Measurements from ENCODE around the gene BBS2.

- TF ChIP-seq ZFP30 (CRISPR knock-in tag; IDR thresholded peaks at IDR 0.05): no peak
- TF ChIP-seq GLIS3 (CRISPR knock-in tag; IDR thresholded peaks at IDR 0.05): no peak
- no peak for TF ChIP-seq PPARA (CRISPR knock-in tag; IDR thresholded peaks at IDR 0.05; ENCODE audit: borderline replicate concordance)
- TF ChIP-seq RARB (CRISPR knock-in tag; IDR thresholded peaks at IDR 0.05): no peak
- no peak for TF ChIP-seq ZC3H10 (CRISPR knock-in tag; IDR thresholded peaks at IDR 0.05)
- no peak for TF ChIP-seq PATZ1 (CRISPR knock-in tag; IDR thresholded peaks at IDR 0.05; ENCODE audit: borderline replicate concordance)
- TF ChIP-seq ISL1 (CRISPR knock-in tag; IDR thresholded peaks at IDR 0.05): no peak
- TF ChIP-seq ESRRG (CRISPR knock-in tag; IDR thresholded peaks at IDR 0.05): no peak
- no peak for TF ChIP-seq ARNTL (CRISPR knock-in tag; IDR thresholded peaks at IDR 0.05; ENCODE audit: borderline replicate concordance, low read depth)
- no peak for TF ChIP-seq OSR1 (CRISPR knock-in tag; IDR thresholded peaks at IDR 0.05)
Measured at GRCh38 chr16:56506941-56507340, 12.9 kb downstream of the BBS2 start.
